PFSK-1 (cell line): ENCODE measurements around the gene ZNF394.

Source experiments
- FOXP2 ChIP-seq: optimal IDR thresholded peaks from 2 replicates; pipeline ENCODE3; 2011; ENCODE audit warnings: borderline replicate concordance, control low read depth, inconsistent platforms; ENCODE audit not compliant: insufficient read depth; ENCODE audit errors: extremely low read length, extremely low read depth
- POLR2AphosphoS5 ChIP-seq: IDR thresholded peaks from 2 replicates; pipeline ENCODE4 v1.6.1; 2012; ENCODE audit warnings: low read depth, mild to moderate bottlenecking, control low read depth, low read length, moderate library complexity
- SIN3A ChIP-seq: IDR thresholded peaks from 2 replicates; pipeline ENCODE4 v1.6.1; 2012; ENCODE audit warnings: mild to moderate bottlenecking, low read length, moderate library complexity, borderline replicate concordance; ENCODE audit not compliant: insufficient read depth
- TAF1 ChIP-seq: IDR thresholded peaks from 2 replicates; pipeline ENCODE4 v1.6.1; 2012; ENCODE audit warnings: low read length, control low read depth, borderline replicate concordance; ENCODE audit not compliant: insufficient read depth
- TF ChIP-seq, protein P1 (sequence below), 2 experiments: IDR thresholded peaks; 2 replicates each; pipeline versions ENCODE4 v1.6.1 to v1.8.0; 2011 to 2012; ENCODE audit warnings: low read depth in 2 of 2, low read length in 2 of 2, control low read depth in 1 of 2, inconsistent platforms in 1 of 2, mild to moderate bottlenecking in 1 of 2, moderate library complexity in 1 of 2; ENCODE audit not compliant: insufficient read depth in 1 of 2

The ZNF394 gene

DNA sequence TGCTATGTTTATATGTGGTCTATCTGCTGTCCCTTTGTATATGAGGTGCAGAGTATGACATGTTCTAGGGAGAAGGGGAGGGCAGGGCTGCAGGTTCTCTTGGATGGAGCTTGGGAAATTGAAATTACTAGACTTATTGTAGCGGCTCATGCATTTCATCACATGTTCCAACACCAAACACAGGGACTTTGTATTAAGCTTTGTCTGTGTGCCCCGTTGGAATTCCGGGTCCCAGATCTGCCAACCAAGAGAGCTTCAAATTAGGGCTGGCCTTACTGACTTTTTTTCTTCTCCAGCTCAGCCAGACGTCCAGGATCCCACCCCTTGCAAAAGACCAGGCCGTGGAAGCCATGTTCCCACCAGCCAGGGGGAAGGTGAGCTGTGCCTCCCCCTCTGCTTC is 24.0 kb downstream of the ZNF394 start:
- TF ChIP-seq TAF1 (no peak), SIN3A (no peak), POLR2AphosphoS5 (no peak), FOXP2 (no peak)
- TF ChIP-seq, protein P1, sequence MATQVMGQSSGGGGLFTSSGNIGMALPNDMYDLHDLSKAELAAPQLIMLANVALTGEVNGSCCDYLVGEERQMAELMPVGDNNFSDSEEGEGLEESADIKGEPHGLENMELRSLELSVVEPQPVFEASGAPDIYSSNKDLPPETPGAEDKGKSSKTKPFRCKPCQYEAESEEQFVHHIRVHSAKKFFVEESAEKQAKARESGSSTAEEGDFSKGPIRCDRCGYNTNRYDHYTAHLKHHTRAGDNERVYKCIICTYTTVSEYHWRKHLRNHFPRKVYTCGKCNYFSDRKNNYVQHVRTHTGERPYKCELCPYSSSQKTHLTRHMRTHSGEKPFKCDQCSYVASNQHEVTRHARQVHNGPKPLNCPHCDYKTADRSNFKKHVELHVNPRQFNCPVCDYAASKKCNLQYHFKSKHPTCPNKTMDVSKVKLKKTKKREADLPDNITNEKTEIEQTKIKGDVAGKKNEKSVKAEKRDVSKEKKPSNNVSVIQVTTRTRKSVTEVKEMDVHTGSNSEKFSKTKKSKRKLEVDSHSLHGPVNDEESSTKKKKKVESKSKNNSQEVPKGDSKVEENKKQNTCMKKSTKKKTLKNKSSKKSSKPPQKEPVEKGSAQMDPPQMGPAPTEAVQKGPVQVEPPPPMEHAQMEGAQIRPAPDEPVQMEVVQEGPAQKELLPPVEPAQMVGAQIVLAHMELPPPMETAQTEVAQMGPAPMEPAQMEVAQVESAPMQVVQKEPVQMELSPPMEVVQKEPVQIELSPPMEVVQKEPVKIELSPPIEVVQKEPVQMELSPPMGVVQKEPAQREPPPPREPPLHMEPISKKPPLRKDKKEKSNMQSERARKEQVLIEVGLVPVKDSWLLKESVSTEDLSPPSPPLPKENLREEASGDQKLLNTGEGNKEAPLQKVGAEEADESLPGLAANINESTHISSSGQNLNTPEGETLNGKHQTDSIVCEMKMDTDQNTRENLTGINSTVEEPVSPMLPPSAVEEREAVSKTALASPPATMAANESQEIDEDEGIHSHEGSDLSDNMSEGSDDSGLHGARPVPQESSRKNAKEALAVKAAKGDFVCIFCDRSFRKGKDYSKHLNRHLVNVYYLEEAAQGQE (IDR thresholded peaks at IDR 0.05; ENCODE audit: insufficient read depth in 1 of 2, low read depth in 2 of 2, low read length in 2 of 2): no peak

DNA sequence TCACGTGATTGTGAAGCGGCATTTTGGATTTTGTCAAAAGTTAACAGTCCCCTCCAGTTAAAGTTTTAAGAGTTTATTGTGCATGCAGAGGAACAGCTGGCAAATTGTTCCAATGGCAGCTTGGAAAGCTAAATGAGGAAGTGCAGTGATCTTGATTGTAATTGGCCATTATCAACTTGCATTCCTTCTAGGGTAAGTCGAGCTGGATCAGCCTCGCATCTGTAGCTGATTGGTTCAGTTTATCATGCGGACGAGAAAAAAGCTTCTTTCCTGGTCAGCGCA is 26.8 kb downstream of the ZNF394 start:
- TF ChIP-seq FOXP2 (no peak), TAF1 (no peak), SIN3A (no peak), POLR2AphosphoS5 (no peak)
- TF ChIP-seq, protein P1 (IDR thresholded peaks at IDR 0.05; ENCODE audit: insufficient read depth in 1 of 2, low read depth in 2 of 2, low read length in 2 of 2): no peak

DNA sequence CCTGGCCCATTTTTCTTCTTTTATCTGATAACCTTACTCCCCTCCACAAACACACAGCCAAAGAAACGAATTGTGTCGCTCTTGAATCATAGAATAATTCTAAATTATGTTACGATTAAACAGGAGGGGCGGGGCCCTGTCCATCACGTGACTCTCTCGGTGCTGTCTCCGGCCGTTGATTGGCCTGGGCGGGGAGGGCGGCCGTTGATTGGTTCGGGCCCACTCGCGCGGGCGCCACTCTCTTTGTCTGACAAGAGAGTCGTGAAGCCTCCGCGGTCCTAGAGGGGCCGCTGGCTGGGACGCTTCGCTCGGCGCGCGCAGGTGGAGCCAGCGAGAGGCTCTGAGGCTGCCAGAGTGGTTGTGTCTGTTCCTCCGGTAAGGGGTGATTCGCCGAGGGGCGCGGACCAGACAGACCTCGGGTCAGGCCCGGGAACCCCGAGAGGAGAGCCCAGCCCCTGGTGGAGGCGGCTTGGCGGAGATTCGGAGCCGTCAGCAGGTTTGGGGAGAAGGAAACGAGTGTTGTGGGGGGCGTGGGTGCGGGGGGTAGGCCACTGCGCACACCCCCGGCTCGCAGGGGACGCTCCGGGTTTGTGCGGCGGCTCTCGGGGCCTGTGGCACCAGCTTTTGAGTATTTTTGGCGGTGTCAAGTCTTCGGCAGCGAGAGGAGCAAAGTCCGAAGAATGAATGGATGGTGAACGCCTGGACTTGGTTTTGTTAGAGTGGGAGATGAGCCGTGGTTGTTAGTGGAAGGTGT is 27.3 kb downstream of the ZNF394 start, which contains the start of gene ZNF789:
ZNF789 (plus strand) TSS at position 330 of the 754 bp plus-strand sequence. CDS start 3,567 bp downstream, outside the sequence.
- TF ChIP-seq POLR2AphosphoS5 (peak; percentile 45; the same call in 1 of the 2 replicates), TAF1 (peak; percentile 80; the same call in 1 of the 2 replicates), FOXP2 (peak; percentile 69), SIN3A (peak; percentile 69; the same call in 1 of the 2 replicates)
- TF ChIP-seq, protein P1 (IDR thresholded peaks at IDR 0.05; ENCODE audit: insufficient read depth in 1 of 2, low read depth in 2 of 2, low read length in 2 of 2): no peak

GRCh38 chr7:99469381-99470065 is 30.6 kb downstream of the ZNF394 start:
- TF ChIP-seq TAF1 (no peak), SIN3A (no peak), POLR2AphosphoS5 (no peak), FOXP2 (no peak)
- TF ChIP-seq, protein P1 (IDR thresholded peaks at IDR 0.05; ENCODE audit: insufficient read depth in 1 of 2, low read depth in 2 of 2, low read length in 2 of 2): no peak
